SU-DHL-6 (cell line): Measurements from ENCODE around the gene PRR23E.

Experiments used
- H2AFZ ChIP-seq: fragments of 200-600 bp; sonication (generic); 2 replicates; pipeline ENCODE4 v1.6.1; 2014; ENCODE audit warnings: low read depth, mild to moderate bottlenecking, moderate library complexity, mixed read lengths, antibody characterized with exemption, low read length; ENCODE audit not compliant: severe bottlenecking
- H3F3A ChIP-seq: fragments of 200-600 bp; shearing (Covaris generic); 2 replicates; pipeline ENCODE4 v1.6.0; 2016; ENCODE audit warnings: antibody characterized with exemption, mild to moderate bottlenecking; ENCODE audit not compliant: insufficient read depth
- H3K27ac ChIP-seq: fragments of 200-600 bp; sonication (generic); 2 replicates; pipeline ENCODE4 v1.5.1; 2016; ENCODE audit warnings: low read depth, mild to moderate bottlenecking, low read length, moderate library complexity, mixed read lengths
- H3K27me3 ChIP-seq: fragments of 200-600 bp; sonication (generic), shearing (Covaris generic); 2 replicates; pipeline ENCODE4 v1.6.0; 2014; ENCODE audit warnings: mild to moderate bottlenecking, low read length
- H3K36me3 ChIP-seq: fragments of 200-600 bp; sonication (generic); 2 replicates; pipeline ENCODE4 v1.6.1; 2014; ENCODE audit warnings: mild to moderate bottlenecking, low read length, mixed read lengths
- H3K4me2 ChIP-seq: fragments of 300-600, 200-600 bp; shearing (Covaris generic), sonication (generic); 2 replicates; pipeline ENCODE4 v1.6.0; 2014; ENCODE audit warnings: low read length, low read depth, mild to moderate bottlenecking; ENCODE audit not compliant: poor library complexity, severe bottlenecking
- H3K4me3 ChIP-seq: fragments of 200-600 bp; sonication (generic); 2 replicates; pipeline ENCODE4 v1.5.1; 2014; ENCODE audit warnings: antibody characterized with exemption, low read length, mild to moderate bottlenecking, mixed read lengths; ENCODE audit not compliant: insufficient read depth, poor library complexity, severe bottlenecking
- H3K79me2 ChIP-seq: fragments of 200-600 bp; sonication (generic); 2 replicates; pipeline ENCODE4 v1.6.1; 2014; ENCODE audit warnings: mild to moderate bottlenecking, low read length, moderate library complexity; ENCODE audit not compliant: insufficient read depth
- H3K9ac ChIP-seq: fragments of 200-600 bp; sonication (generic); 2 replicates; pipeline ENCODE4 v1.7.0; 2014; ENCODE audit warnings: mild to moderate bottlenecking, low read length
- H3K9me2 ChIP-seq: fragments of 200-600 bp; sonication (generic); replicated peaks from 2 replicates; pipeline ENCODE4 v1.6.1; 2014; ENCODE audit warnings: low read length; ENCODE audit not compliant: insufficient read depth
- H3K9me3 ChIP-seq: fragments of 200-600 bp; sonication (generic); 2 replicates; pipeline ENCODE4 v1.6.1; 2014; ENCODE audit warnings: low read length, mixed read lengths; ENCODE audit not compliant: insufficient read depth
- H4K20me1 ChIP-seq: fragments of 200-600 bp; sonication (generic); 2 replicates; pipeline ENCODE4 v1.6.1; 2014; ENCODE audit warnings: low read depth, mild to moderate bottlenecking, antibody characterized with exemption, low read length, moderate library complexity, mixed read lengths
- CTCF ChIP-seq: fragments of 200-600 bp; sonication (generic); IDR thresholded peaks from one replicate; pipeline ENCODE4 v1.5.1; 2017; ENCODE audit warnings: antibody characterized with exemption, mild to moderate bottlenecking, low read length, moderate library complexity; ENCODE audit not compliant: insufficient read depth, poor library complexity, severe bottlenecking
- EZH2phosphoT487 ChIP-seq: fragments of 200-600 bp; sonication (generic), shearing (Covaris generic); conservative IDR thresholded peaks from 2 replicates; pipeline ENCODE4 v1.6.1; 2018; ENCODE audit warnings: mild to moderate bottlenecking, antibody characterized with exemption, low read length, moderate library complexity, mixed read lengths

PRR23E gene

GRCh38 chr3:127192576-127193232, at the start of gene PRR23E:
Gene PRR23E (plus strand): TSS chr3:127193131. CDS start chr3:127196686, 3,555 bp downstream.
- TF ChIP-seq CTCF (no peak), EZH2phosphoT487 (no peak)
- no peak within 1 kb of the TSS for H2AFZ ChIP-seq
- H3K4me3 ChIP-seq = no peak within 1 kb of the TSS
- H3K27ac ChIP-seq = no peak within 1 kb of the TSS
- no peaks in the 10 kb centered on the region for H3K27me3 ChIP-seq
- no peaks in the 10 kb centered on the region for H3K9me2 ChIP-seq
- H3K79me2 ChIP-seq = no peaks in the 10 kb centered on the region
- no peak within 1 kb of the TSS for H3K9ac ChIP-seq
- H4K20me1 ChIP-seq = no peaks in the 10 kb centered on the region
- no peaks in the 10 kb centered on the region for H3F3A ChIP-seq
- H3K4me2 ChIP-seq = no peak within 1 kb of the TSS
- H3K36me3 ChIP-seq = no peaks in the 10 kb centered on the region
- H3K9me3 ChIP-seq = peaks cover 13% of the 10 kb centered on the region; the same call in 1 of the 2 replicates

- Histone ChIP-seq H4K20me1 (no peaks in the 10 kb centered on the region), H3K79me2 (no peaks in the 10 kb centered on the region), H3K27ac (no peak overlapping the region), H3K27me3 (no peaks in the 10 kb centered on the region), H3K4me3 (no peak overlapping the region), H3F3A (no peaks in the 10 kb centered on the region), H3K9me2 (no peaks in the 10 kb centered on the region), H3K36me3 (no peaks in the 10 kb centered on the region), H3K9me3 (no peaks in the 10 kb centered on the region), H3K9ac (no peak overlapping the region), H2AFZ (no peak overlapping the region), H3K4me2 (no peak overlapping the region)
- TF ChIP-seq CTCF (no peak), EZH2phosphoT487 (no peak)
Observed at GRCh38 chr3:127143172-127143571, 49.8 kb upstream of the PRR23E start.

- H3K27ac ChIP-seq = no peak overlapping the region
- H3K9ac ChIP-seq = no peak overlapping the region
- no peaks in the 10 kb centered on the region for H4K20me1 ChIP-seq
- no peaks in the 10 kb centered on the region for H3F3A ChIP-seq
- H3K4me2 ChIP-seq = no peak overlapping the region
- H3K9me2 ChIP-seq = no peaks in the 10 kb centered on the region
- H2AFZ ChIP-seq = no peak overlapping the region
- H3K79me2 ChIP-seq = no peaks in the 10 kb centered on the region
- no peaks in the 10 kb centered on the region for H3K36me3 ChIP-seq
- H3K27me3 ChIP-seq = no peaks in the 10 kb centered on the region
- H3K4me3 ChIP-seq = no peak overlapping the region
- no peaks in the 10 kb centered on the region for H3K9me3 ChIP-seq
- TF ChIP-seq EZH2phosphoT487 (no peak), CTCF (no peak)
Observed at GRCh38 chr3:127144631-127145030, 48.3 kb upstream of the PRR23E start.
